HepG2 (cell line): ENCODE data around the gene DPP7. TPM values are rescaled to one million over a fixed set of nuclear protein-coding genes. Genes with fewer than 3 reads are reported as not detected.

Experiments used
- AGO2 ChIP-seq: fragments of 200-400 bp; formaldehyde crosslinking; optimal IDR thresholded peaks from 2 replicates; pipeline ENCODE3; 2017; ENCODE audit warnings: mild to moderate bottlenecking, low read depth, low read length, moderate library complexity
- CAMTA2 ChIP-seq: sonication (generic); formaldehyde crosslinking; IDR thresholded peaks from 2 replicates; pipeline ENCODE4 v1.4.0; 2020; ENCODE audit warnings: mild to moderate bottlenecking, missing genetic modification reagents, borderline replicate concordance
- FOSL1 ChIP-seq: sonication (generic); formaldehyde crosslinking; IDR thresholded peaks from 2 replicates; pipeline ENCODE4 v1.9.0; 2021; ENCODE audit warnings: missing genetic modification reagents, borderline replicate concordance
- HNRNPK ChIP-seq: fragments of 200-400 bp; formaldehyde crosslinking; IDR thresholded peaks from 2 replicates; pipeline ENCODE4 v1.6.1; 2018; ENCODE audit warnings: low read length, low read depth, moderate library complexity, mild to moderate bottlenecking; ENCODE audit not compliant: poor library complexity, severe bottlenecking
- HOXA3 ChIP-seq: sonication (generic); formaldehyde crosslinking; IDR thresholded peaks from 2 replicates; pipeline ENCODE4 v1.5.0; 2020; ENCODE audit warnings: missing genetic modification reagents
- MIER2 ChIP-seq: IDR thresholded peaks from 2 replicates; pipeline ENCODE4 v1.6.1; 2016; ENCODE audit warnings: missing biosample characterization, missing genetic modification reagents
- RNF2 ChIP-seq: fragments of 450-650 bp; conservative IDR thresholded peaks from 2 replicates; pipeline ENCODE4 v1.6.1; 2016; ENCODE audit warnings: low read depth
- SP4 ChIP-seq: sonication (generic); formaldehyde crosslinking; IDR thresholded peaks from 2 replicates; pipeline ENCODE4 v1.8.1; 2023; ENCODE audit warnings: mild to moderate bottlenecking, missing genetic modification reagents
- THAP9 ChIP-seq: sonication (generic); formaldehyde crosslinking; IDR thresholded peaks from 2 replicates; pipeline ENCODE4; 2020; ENCODE audit warnings: missing genetic modification reagents, mild to moderate bottlenecking, borderline replicate concordance
- ZBTB38 ChIP-seq: sonication (generic); formaldehyde crosslinking; IDR thresholded peaks from 2 replicates; pipeline ENCODE4 v1.5.1; 2020; ENCODE audit warnings: mild to moderate bottlenecking, missing genetic modification reagents
- ZNF546 ChIP-seq: sonication (generic); formaldehyde crosslinking; conservative IDR thresholded peaks from 2 replicates; pipeline ENCODE4 v1.8.1; 2023; ENCODE audit warnings: mild to moderate bottlenecking, missing genetic modification reagents
- ZNF687 ChIP-seq: sonication (generic); formaldehyde crosslinking; IDR thresholded peaks from 2 replicates; pipeline ENCODE4 v1.5.1; 2020; ENCODE audit warnings: mild to moderate bottlenecking, missing genetic modification reagents, moderate library complexity
- ZNF772 ChIP-seq: sonication (generic); formaldehyde crosslinking; IDR thresholded peaks from 2 replicates; pipeline ENCODE4 v1.5.0; 2020; ENCODE audit warnings: mild to moderate bottlenecking, missing genetic modification reagents
- polyA plus RNA-seq, 8 experiments: library from polyadenylated mRNA; depleted of rRNA in 3 of 8; stranded (reverse) in 7 of 8; unstranded in 1 of 8; fragments of >200 nt; fragmentation: Illumina TruSeq in 4 of 8; extraction: Trizol in 4 of 8; gene quantifications; 2 replicates each; pipeline versions ENCODE4 v1.2.1 to v1.2.3, GENCODE V29; 2011 to 2016; ENCODE audit warnings: low read depth in 4 of 8, missing spikeins in 1 of 8, mixed read lengths in 1 of 8; ENCODE audit not compliant: insufficient read depth in 1 of 8
- total RNA-seq, 5 experiments: library from RNA; depleted of rRNA; stranded (reverse); fragments of >200 nt; fragmentation: Illumina TruSeq; extraction: Trizol; gene quantifications; 2 replicates each; pipeline ENCODE4 v1.2.3, GENCODE V29; 2016; ENCODE audit warnings: low read depth in 1 of 5

The DPP7 gene
- total and polyA plus RNA-seq, 2 of the 13 experiments (the other 11 are each of a cell fraction or from before 2014, with no cell fraction given), result 1.2 to 4.5 TPM

- TF ChIP-seq ZNF687 (CRISPR knock-in tag) (peak; percentile 48; the same call in 1 of the 2 replicates), ZNF772 (CRISPR knock-in tag) (0 out of 2 replicates have a peak, but pooled peaks have one; percentile 48), HNRNPK (peak; percentile 38), ZBTB38 (CRISPR knock-in tag) (peak; percentile 73; the same call in 1 of the 2 replicates), RNF2 (no peak), ZNF546 (CRISPR knock-in tag) (0 out of 2 replicates have a peak, but pooled peaks have one; percentile 18), CAMTA2 (CRISPR knock-in tag) (0 out of 2 replicates have a peak, but pooled peaks have one; percentile 12), HOXA3 (CRISPR knock-in tag) (peak; percentile 32; the same call in 1 of the 2 replicates), AGO2 (peak; percentile 44), SP4 (0 out of 2 replicates have a peak, but pooled peaks have one; percentile 26), THAP9 (CRISPR knock-in tag) (0 out of 2 replicates have a peak, but pooled peaks have one; percentile 16), FOSL1 (CRISPR knock-in tag) (0 out of 2 replicates have a peak, but pooled peaks have one; percentile 1), MIER2 (CRISPR knock-in tag) (no peak)
Measured at GRCh38 chr9:137077758-137078693, 36.5 kb downstream of the DPP7 start (continued).
